Measurements from ENCODE around the gene NFILZ. TPM values are rescaled to one million over a fixed set of nuclear protein-coding genes. Genes with fewer than 3 reads are reported as not detected.
"Not testable (repeated sequence)": the region's sequence is repeated elsewhere in the genome, so short reads cannot be mapped to it uniquely, and the experiment has no call there.

The NFILZ gene
- total RNA-seq, 1 donor from 2014 or later: not detected

DNA sequence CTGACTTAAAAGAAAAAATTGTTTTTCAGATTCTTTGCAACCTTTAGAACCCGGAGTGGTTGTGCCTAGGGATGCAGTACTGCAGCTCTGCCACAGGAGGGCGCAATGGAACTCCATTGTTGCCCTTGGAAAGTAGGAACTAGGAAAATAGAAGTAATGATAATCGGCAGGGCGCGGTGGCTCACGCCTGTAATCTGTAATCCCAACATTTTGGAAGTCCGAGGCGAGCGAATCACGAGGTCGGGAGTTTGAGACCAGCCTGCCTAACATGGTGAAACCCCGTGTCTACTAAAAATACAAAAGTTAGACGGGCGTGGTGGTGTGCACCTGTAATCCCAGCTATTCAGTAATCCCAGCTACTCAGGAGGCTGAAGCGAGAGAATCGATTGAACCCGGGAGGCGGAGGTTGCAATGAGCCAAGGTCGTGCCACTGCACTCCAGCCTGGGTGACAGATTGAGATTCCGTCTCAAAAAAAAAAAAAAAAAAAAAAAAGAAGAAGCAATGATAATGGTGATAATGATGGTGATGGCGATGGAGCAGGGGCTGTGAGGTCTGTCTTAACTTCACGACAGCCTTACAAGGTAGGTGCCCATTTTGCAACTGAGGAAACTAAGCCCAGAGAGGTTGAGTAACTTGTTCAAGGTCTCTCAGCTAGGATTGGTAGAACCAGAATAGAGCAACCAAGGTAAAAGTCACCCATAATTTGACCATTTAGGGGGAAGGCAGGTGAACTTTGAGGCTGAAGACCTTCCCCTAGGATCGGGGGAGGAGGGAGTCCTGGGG, 14.4 kb upstream of the NFILZ start:
- Mint-ChIP-seq H3K36me3 (ENCODE audit: low read depth, unreplicated experiment) (peaks cover 3% of the 10 kb centered on the region), H3K4me1 (ENCODE audit: unreplicated experiment) (no peaks in the 10 kb centered on the region), H3K27me3 (ENCODE audit: unreplicated experiment) (peaks cover 5% of the 10 kb centered on the region), H3K4me3 (ENCODE audit: unreplicated experiment) (no peak overlapping the region), H3K9me3 (ENCODE audit: unreplicated experiment) (no peaks in the 10 kb centered on the region), H3K27ac (ENCODE audit: unreplicated experiment) (no peak overlapping the region)
- TF ChIP-seq CTCF (IDR thresholded peaks at IDR 0.05; ENCODE audit: unreplicated experiment): peak; percentile 95
- DNase-seq (ENCODE audit: low spot score): peak; percentile 74

- H3K36me3 Mint-ChIP-seq (ENCODE audit: low read depth, unreplicated experiment): peaks cover 3% of the 10 kb centered on the region
- no peaks in the 10 kb centered on the region for H3K4me1 Mint-ChIP-seq (ENCODE audit: unreplicated experiment)
Measured at GRCh38 chr19:8616861-8617260, 13.6 kb upstream of the NFILZ start.

DNA sequence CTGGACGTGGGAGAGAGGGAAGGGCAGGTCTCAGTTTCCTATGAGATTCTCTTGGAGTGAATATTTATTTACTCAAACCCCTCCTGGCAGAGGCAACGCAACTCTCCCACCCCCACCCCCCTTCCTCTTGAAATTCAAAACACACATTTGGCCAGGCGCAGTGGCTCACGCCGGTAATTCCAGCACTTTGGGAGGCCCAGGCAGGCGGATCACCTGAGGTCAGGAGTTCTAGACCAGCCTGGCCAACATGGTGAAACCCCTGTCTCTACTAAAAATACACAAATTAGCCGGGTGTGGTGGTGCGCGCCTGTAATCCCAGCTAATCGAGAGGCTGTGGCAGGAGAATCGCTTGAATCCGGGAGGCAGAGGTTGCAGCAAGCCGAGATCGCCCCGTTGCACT, 13.1 kb upstream of the NFILZ start:
- H3K27me3 Mint-ChIP-seq (ENCODE audit: unreplicated experiment); H3K9me3 Mint-ChIP-seq (ENCODE audit: unreplicated experiment); H3K27ac Mint-ChIP-seq (ENCODE audit: unreplicated experiment); H3K4me1 Mint-ChIP-seq (ENCODE audit: unreplicated experiment); DNase-seq (ENCODE audit: low spot score); H3K36me3 Mint-ChIP-seq (ENCODE audit: low read depth, unreplicated experiment); H3K4me3 Mint-ChIP-seq (ENCODE audit: unreplicated experiment): not testable (repeated sequence)

More at GRCh38 chr19:8616861-8617260, 13.6 kb upstream of the NFILZ start:
- DNase-seq (ENCODE audit: low spot score): no peak
- no peak overlapping the region for H3K4me3 Mint-ChIP-seq (ENCODE audit: unreplicated experiment)
- H3K27me3 Mint-ChIP-seq (ENCODE audit: unreplicated experiment): peaks cover 5% of the 10 kb centered on the region
- TF ChIP-seq CTCF (IDR thresholded peaks at IDR 0.05; ENCODE audit: unreplicated experiment): no peak
- H3K27ac Mint-ChIP-seq (ENCODE audit: unreplicated experiment): no peak overlapping the region
- no peaks in the 10 kb centered on the region for H3K9me3 Mint-ChIP-seq (ENCODE audit: unreplicated experiment)

- Mint-ChIP-seq H3K4me3 (ENCODE audit: unreplicated experiment) (no peak overlapping the region), H3K9me3 (ENCODE audit: unreplicated experiment) (no peaks in the 10 kb centered on the region), H3K27me3 (ENCODE audit: unreplicated experiment) (peaks cover 3% of the 10 kb centered on the region), H3K27ac (ENCODE audit: unreplicated experiment) (no peak overlapping the region), H3K4me1 (ENCODE audit: unreplicated experiment) (no peaks in the 10 kb centered on the region), H3K36me3 (ENCODE audit: low read depth, unreplicated experiment) (peaks cover 3% of the 10 kb centered on the region)
- DNase-seq (ENCODE audit: low spot score): no peak
- no peak for TF ChIP-seq CTCF (IDR thresholded peaks at IDR 0.05; ENCODE audit: unreplicated experiment)
Measured at GRCh38 chr19:8617984-8618383, 12.4 kb upstream of the NFILZ start.

- peaks cover 3% of the 10 kb centered on the region for H3K27me3 Mint-ChIP-seq (ENCODE audit: unreplicated experiment)
- H3K27ac Mint-ChIP-seq (ENCODE audit: unreplicated experiment): no peak overlapping the region
- H3K4me1 Mint-ChIP-seq (ENCODE audit: unreplicated experiment): no peaks in the 10 kb centered on the region
- TF ChIP-seq CTCF (IDR thresholded peaks at IDR 0.05; ENCODE audit: unreplicated experiment): no peak
- no peaks in the 10 kb centered on the region for H3K9me3 Mint-ChIP-seq (ENCODE audit: unreplicated experiment)
- H3K4me3 Mint-ChIP-seq (ENCODE audit: unreplicated experiment): no peak overlapping the region
- H3K36me3 Mint-ChIP-seq (ENCODE audit: low read depth, unreplicated experiment): peaks cover 3% of the 10 kb centered on the region
- no peak for DNase-seq (ENCODE audit: low spot score)
Measured at GRCh38 chr19:8618751-8619150, 11.7 kb upstream of the NFILZ start.

DNA sequence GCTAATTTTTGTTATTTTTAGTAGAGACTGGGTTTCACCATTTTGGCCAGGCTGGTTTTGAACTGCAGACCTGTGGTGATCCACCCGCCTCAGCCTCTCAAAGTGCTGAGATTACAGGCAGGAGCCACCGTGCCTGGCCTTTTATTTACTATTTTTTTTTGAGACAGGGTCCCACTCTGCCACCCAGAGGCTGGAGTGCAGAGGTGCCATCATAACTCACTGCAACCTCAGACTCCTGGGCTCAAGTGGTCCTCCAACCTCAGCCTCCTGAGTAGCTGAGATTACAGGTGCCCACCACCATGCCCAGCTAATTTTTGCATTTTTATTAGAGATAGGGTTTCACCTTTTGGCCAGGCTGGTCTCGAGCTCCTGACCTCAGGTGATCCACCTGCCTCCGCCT, 7.5 kb upstream of the NFILZ start:
- H3K4me3 Mint-ChIP-seq (ENCODE audit: unreplicated experiment); H3K27me3 Mint-ChIP-seq (ENCODE audit: unreplicated experiment); H3K4me1 Mint-ChIP-seq (ENCODE audit: unreplicated experiment); H3K9me3 Mint-ChIP-seq (ENCODE audit: unreplicated experiment); H3K27ac Mint-ChIP-seq (ENCODE audit: unreplicated experiment); DNase-seq (ENCODE audit: low spot score); H3K36me3 Mint-ChIP-seq (ENCODE audit: low read depth, unreplicated experiment): not testable (repeated sequence)
